BJ (cell line): ENCODE measurements around the gene JAK2. TPM values are rescaled to one million over a fixed set of nuclear protein-coding genes. Genes with fewer than 3 reads are reported as not detected.

Experiments used
- CTCF ChIA-PET: fragments of 350-600 bp; formaldehyde crosslinking; extraction: SDS; loops from one replicate; lab custom pipeline; 2021; ENCODE audit warnings: antibody characterized with exemption, inconsistent platforms; lab: Yijun Ruan, JAX
- POLR2A ChIA-PET: fragments of 300-600 bp; sonication (Branson Sonifier 250); formaldehyde crosslinking; extraction: SDS; loops from one replicate; lab custom pipeline; 2021; ENCODE audit warnings: antibody characterized with exemption; lab: Charles Lee
- DNase-seq: peaks from one replicate; pipeline ENCODE4 v3.0.0-alpha.2; 2011; ENCODE audit warnings: low read depth
- H3K27me3 ChIP-seq: 2 replicates; pipeline ENCODE4 v1.6.0; 2011; ENCODE audit warnings: low read length; ENCODE audit not compliant: control insufficient read depth, insufficient read depth
- H3K36me3 ChIP-seq: 2 replicates; pipeline ENCODE4 v1.5.1; 2011; ENCODE audit warnings: low read length; ENCODE audit not compliant: control insufficient read depth, insufficient read depth
- H3K4me3 ChIP-seq: 2 replicates; pipeline ENCODE4 v1.5.1; 2011; ENCODE audit warnings: low read depth, mild to moderate bottlenecking, control low read depth, low read length
- CTCF ChIP-seq: IDR thresholded peaks from 2 replicates; pipeline ENCODE4 v1.5.1; 2011; ENCODE audit warnings: low read depth, mild to moderate bottlenecking, control low read depth, inconsistent platforms, low read length, moderate library complexity; ENCODE audit not compliant: insufficient read depth
- polyA plus RNA-seq: library from polyadenylated mRNA; depleted of rRNA; stranded (reverse); fragments of >200 nt; gene quantifications from 2 replicates; pipeline ENCODE4 v1.2.3, GENCODE V29; 2011

JAK2 gene
- polyA plus RNA-seq, 1 experiment: 2.0 TPM

- POLR2A ChIA-PET: no interaction called here
- TF ChIP-seq CTCF: no peak
- no peak overlapping the region for H3K4me3 ChIP-seq
Observed at GRCh38 chr9:5040730-5041389, 55.8 kb downstream of the JAK2 start.

GRCh38 chr9:5041390-5042115 is 56.5 kb downstream of the JAK2 start:
- no peak for TF ChIP-seq CTCF
- H3K27me3 ChIP-seq: no peaks in the 10 kb centered on the region
- ChIA-PET POLR2A (no interaction called here), CTCF (no interaction called here)
- no peak overlapping the region for H3K4me3 ChIP-seq
- peaks cover 4% of the 10 kb centered on the region for H3K36me3 ChIP-seq
- no peak for DNase-seq

More at GRCh38 chr9:5040730-5041389, 55.8 kb downstream of the JAK2 start:
- Histone ChIP-seq H3K36me3 (peaks cover 4% of the 10 kb centered on the region), H3K27me3 (no peaks in the 10 kb centered on the region)
- CTCF ChIA-PET: no interaction called here
- no peak for DNase-seq

GRCh38 chr9:5042661-5043178 is 57.6 kb downstream of the JAK2 start:
- CTCF ChIA-PET: no interaction called here
- H3K36me3 ChIP-seq: peaks cover 4% of the 10 kb centered on the region
- POLR2A ChIA-PET: no interaction called here
- DNase-seq: no peak
- no peak for TF ChIP-seq CTCF
- H3K27me3 ChIP-seq: no peaks in the 10 kb centered on the region
- no peak overlapping the region for H3K4me3 ChIP-seq

- TF ChIP-seq CTCF: no peak
Observed at GRCh38 chr9:5043381-5043780, 58.3 kb downstream of the JAK2 start.

GRCh38 chr9:5044160-5044559 is 59.1 kb downstream of the JAK2 start:
- Histone ChIP-seq H3K4me3 (no peak overlapping the region), H3K27me3 (no peaks in the 10 kb centered on the region), H3K36me3 (peaks cover 4% of the 10 kb centered on the region)
- no peak for TF ChIP-seq CTCF
- DNase-seq: no peak
- ChIA-PET CTCF (no interaction called here), POLR2A (no interaction called here)

More at GRCh38 chr9:5043381-5043780, 58.3 kb downstream of the JAK2 start:
- Histone ChIP-seq H3K4me3 (no peak overlapping the region), H3K36me3 (peaks cover 4% of the 10 kb centered on the region), H3K27me3 (no peaks in the 10 kb centered on the region)
- CTCF ChIA-PET: no interaction called here
- POLR2A ChIA-PET: no interaction called here
- no peak for DNase-seq
